ENCODE data around the gene ALG9. TPM values are rescaled to one million over a fixed set of nuclear protein-coding genes. Genes with fewer than 3 reads are reported as not detected.
A peak's percentile ranks its signal among the peaks of the same experiment; 100 is the strongest.

ALG9 gene
- total and polyA plus RNA-seq, 10 donors, result 9.0 to 57.5 (median 27.0) TPM

DNA sequence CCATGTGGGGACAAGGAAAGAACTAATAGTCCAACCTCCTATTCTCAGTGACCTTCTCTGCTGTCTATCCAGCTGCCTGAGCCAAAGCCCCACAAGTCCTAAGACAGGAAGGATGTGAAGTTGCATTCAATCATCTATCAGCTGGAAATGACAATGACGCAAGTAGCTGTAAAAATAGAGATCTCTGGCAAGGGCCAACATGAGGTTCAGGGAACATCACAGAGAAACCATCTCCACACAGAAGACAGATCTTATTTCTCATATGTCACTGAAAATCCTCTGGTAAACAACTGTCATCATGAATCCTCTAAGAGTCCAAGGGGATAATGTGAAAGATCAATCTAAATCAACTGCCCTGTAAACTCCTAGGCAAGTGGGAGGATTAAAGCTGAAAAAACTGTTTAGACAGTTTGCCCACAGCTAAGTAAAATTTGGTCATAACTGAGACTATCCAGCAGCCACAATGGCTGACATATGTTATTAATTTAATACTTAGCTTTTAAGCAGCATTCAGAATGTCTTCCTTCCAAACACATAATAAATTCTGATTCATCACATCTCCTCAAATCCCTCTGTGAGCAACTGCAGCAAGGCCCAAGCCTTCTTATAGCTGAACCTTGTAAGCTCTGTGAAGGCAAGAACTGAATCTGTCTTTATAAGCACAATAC, 52.1 kb downstream of the ALG9 start:
- peaks cover 0 to 19% (median 9%) of the 10 kb centered on the region in 6 donors for H3K4me1 ChIP-seq
- H3K4me3 ChIP-seq, result no peak overlapping the region
- intact Hi-C loops (cut with DNase I; ENCODE audit: low total_unique reads), result no loop called here
- no peaks in the 10 kb centered on the region for H3K27me3 ChIP-seq (replicated peaks in 1 of 7)
- no peak for DNase-seq
- H3K27ac ChIP-seq, result peak overlapping the region; percentile 24 to 77 (median 68)
- 29 to 52% (median 44%) methylated on average over 1 of the region's 1 CpG for WGBS, 5 donors
- TF ChIP-seq POLR2A (IDR thresholded peaks at IDR 0.05), result no peak
- TF ChIP-seq POLR2AphosphoS5 (IDR thresholded peaks at IDR 0.05), result peak in 1 of 3 donors; percentile 83
- TF ChIP-seq, protein P1, sequence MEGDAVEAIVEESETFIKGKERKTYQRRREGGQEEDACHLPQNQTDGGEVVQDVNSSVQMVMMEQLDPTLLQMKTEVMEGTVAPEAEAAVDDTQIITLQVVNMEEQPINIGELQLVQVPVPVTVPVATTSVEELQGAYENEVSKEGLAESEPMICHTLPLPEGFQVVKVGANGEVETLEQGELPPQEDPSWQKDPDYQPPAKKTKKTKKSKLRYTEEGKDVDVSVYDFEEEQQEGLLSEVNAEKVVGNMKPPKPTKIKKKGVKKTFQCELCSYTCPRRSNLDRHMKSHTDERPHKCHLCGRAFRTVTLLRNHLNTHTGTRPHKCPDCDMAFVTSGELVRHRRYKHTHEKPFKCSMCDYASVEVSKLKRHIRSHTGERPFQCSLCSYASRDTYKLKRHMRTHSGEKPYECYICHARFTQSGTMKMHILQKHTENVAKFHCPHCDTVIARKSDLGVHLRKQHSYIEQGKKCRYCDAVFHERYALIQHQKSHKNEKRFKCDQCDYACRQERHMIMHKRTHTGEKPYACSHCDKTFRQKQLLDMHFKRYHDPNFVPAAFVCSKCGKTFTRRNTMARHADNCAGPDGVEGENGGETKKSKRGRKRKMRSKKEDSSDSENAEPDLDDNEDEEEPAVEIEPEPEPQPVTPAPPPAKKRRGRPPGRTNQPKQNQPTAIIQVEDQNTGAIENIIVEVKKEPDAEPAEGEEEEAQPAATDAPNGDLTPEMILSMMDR (IDR thresholded peaks at IDR 0.05 in 8 of 11, conservative IDR thresholded peaks at IDR 0.05 in 3 of 11), result no peak
- H3K36me3 ChIP-seq, result peaks cover 0 to 59% (median 0%) of the 10 kb centered on the region in 6 donors
- no peaks in the 10 kb centered on the region for H3K9me3 ChIP-seq

DNA sequence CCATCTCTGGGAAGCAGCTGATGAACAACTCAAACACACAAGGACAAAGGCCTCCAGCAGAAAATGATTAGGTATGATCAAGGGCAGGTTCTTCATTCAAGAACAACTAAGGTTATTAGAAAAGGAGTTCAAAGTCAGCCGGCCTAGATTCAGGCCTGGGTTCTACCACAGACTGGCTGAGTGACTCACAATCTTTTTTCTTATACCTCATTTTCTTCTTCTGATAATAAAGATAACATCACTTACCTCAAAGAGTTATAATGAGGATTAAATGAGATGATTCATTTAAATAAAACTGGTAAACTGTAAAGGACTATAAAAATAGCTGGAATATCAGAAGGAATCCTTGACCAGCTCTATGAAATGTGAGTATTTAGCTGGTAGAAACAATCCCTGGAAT, 55.9 kb downstream of the ALG9 start:
- Histone ChIP-seq H3K27me3 (replicated peaks in 1 of 7) (no peaks in the 10 kb centered on the region), H3K4me3 (no peak overlapping the region), H3K36me3 (peaks cover 0 to 48% (median 0%) of the 10 kb centered on the region in 6 donors), H3K9me3 (no peaks in the 10 kb centered on the region), H3K27ac (peak overlapping the region in 7 of 8 donors; percentile 29 to 79 (median 63)), H3K4me1 (peaks cover 0 to 19% (median 9%) of the 10 kb centered on the region in 6 donors)
- intact Hi-C loops (cut with DNase I; ENCODE audit: low total_unique reads), result no loop called here
- TF ChIP-seq POLR2AphosphoS5 (IDR thresholded peaks at IDR 0.05) (no peak), POLR2A (IDR thresholded peaks at IDR 0.05) (no peak)
- TF ChIP-seq, protein P1 (IDR thresholded peaks at IDR 0.05 in 8 of 11, conservative IDR thresholded peaks at IDR 0.05 in 3 of 11), result no peak
- WGBS, 5 donors, result 82 to 95% (median 91%) methylated on average over 1 of the region's 1 CpG
- no peak for DNase-seq

DNA sequence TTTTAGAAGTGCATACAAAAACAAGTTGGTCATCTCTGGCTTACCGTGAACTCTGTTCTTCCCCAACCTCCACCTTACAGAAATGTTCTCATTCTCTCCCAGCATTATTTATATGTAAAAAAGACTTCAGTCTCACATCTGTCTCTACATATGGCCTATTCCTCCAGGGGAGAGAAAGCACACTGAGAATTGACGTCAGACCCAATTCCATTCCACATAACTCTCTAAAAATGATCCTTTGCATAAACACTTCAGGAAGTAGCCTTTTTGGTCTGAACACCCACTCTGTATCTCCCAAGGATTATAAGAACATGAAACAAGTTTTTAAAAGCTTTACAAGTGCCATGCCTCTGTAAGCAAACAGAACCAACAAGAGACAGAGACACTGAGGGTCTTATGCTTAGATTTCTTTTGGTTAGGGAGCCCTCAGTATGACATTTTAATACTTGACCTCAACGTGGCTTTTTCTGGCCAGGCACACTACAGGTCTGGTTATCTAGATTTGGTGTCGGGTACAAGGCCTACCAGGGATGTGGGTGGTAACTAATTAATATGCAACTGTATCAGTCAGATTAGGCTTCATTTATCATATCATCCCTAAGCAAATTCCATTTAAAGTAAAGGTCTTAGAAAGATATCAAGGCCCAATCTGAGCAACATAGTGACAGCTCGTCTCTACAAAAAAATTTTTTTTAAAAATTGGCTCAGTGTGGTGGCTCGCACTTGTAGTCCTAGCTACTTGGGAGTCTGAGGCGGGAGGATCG, 56.6 kb downstream of the ALG9 start:
- Histone ChIP-seq H3K27ac (peak overlapping the region in 7 of 8 donors; percentile 29 to 79 (median 63)), H3K9me3 (no peaks in the 10 kb centered on the region), H3K27me3 (replicated peaks in 1 of 7) (no peaks in the 10 kb centered on the region), H3K4me1 (peaks cover 0 to 13% (median 6%) of the 10 kb centered on the region in 6 donors), H3K36me3 (peaks cover 0 to 54% (median 0%) of the 10 kb centered on the region in 6 donors), H3K4me3 (peak overlapping the region in 2 of 8 donors; percentile 13 to 24)
- DNase-seq, result no peak
- WGBS, 5 donors, result 81 to 88% (median 85%) methylated on average over 8 of the region's 8 CpGs
- TF ChIP-seq POLR2A (IDR thresholded peaks at IDR 0.05), result no peak
- intact Hi-C loops (cut with DNase I; ENCODE audit: low total_unique reads), result no loop called here

DNA sequence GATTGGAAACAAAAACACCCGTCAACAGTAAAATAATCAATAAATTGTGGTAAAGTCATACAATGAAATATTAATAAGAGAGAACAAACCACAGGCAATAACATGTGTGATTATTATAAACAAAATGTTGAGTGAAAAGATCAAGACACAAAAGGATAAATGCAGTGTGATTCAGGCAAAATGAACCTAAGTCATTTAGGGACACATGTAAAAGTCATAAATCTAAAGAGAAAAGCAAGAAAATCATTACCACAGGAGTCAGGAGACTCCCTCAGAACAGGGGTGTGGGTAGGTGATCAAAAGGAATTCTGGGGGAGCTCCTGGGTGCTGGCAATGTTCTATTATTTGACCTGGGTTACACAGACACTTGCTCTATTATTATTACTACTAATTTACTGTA, 57.3 kb downstream of the ALG9 start:
- no peak for DNase-seq
- WGBS, 5 donors, result 91 to 97% (median 94%) methylated on average over 1 of the region's 1 CpG
- Histone ChIP-seq H3K4me1 (peaks cover 0 to 7% (median 2%) of the 10 kb centered on the region in 6 donors), H3K9me3 (no peaks in the 10 kb centered on the region), H3K27ac (peak overlapping the region in 7 of 8 donors; percentile 29 to 79 (median 63)), H3K27me3 (replicated peaks in 1 of 7) (no peaks in the 10 kb centered on the region), H3K36me3 (peaks cover 0 to 55% (median 3%) of the 10 kb centered on the region in 6 donors), H3K4me3 (peak overlapping the region in 2 of 8 donors; percentile 13 to 24)
- TF ChIP-seq, protein P1 (IDR thresholded peaks at IDR 0.05 in 8 of 11, conservative IDR thresholded peaks at IDR 0.05 in 3 of 11), result no peak
- TF ChIP-seq POLR2A (IDR thresholded peaks at IDR 0.05), result no peak
- intact Hi-C loops (cut with DNase I; ENCODE audit: low total_unique reads), result no loop called here

Data from spleen (tissue), 11 donors.